GM18507 (cell line): ENCODE data around the gene RAB20.
"Not testable (repeated sequence)": the region's sequence is repeated elsewhere in the genome, so short reads cannot be mapped to it uniquely, and the experiment has no call there.

ENCODE experiments used
- DNase-seq: peaks from one replicate; pipeline ENCODE4 v3.0.0; 2011; ENCODE audit warnings: low read depth; ENCODE audit not compliant: insufficient read length; ENCODE audit errors: extremely low spot score
- FAIRE-seq: peaks from 2 replicates; lab custom pipeline; 2011; peaks lifted over from hg19 to GRCh38; lab: Jason Lieb, UNC

The RAB20 gene

GRCh38 chr13:110576736-110577476, 15.4 kb upstream of the RAB20 start:
- FAIRE-seq: no peak
- no peak for DNase-seq

GRCh38 chr13:110576070-110576394, 14.5 kb upstream of the RAB20 start:
- DNase-seq: no peak
- no peak for FAIRE-seq

- DNase-seq: no peak
Observed at GRCh38 chr13:110575322-110576069, 14.0 kb upstream of the RAB20 start.

GRCh38 chr13:110574161-110574560, 12.6 kb upstream of the RAB20 start:
- FAIRE-seq (no peak), DNase-seq (no peak)

More at GRCh38 chr13:110575322-110576069, 14.0 kb upstream of the RAB20 start:
- FAIRE-seq: peak; percentile 94

- no peak for FAIRE-seq
Observed at GRCh38 chr13:110572778-110573118, 11.2 kb upstream of the RAB20 start.

GRCh38 chr13:110571896-110572777, 10.6 kb upstream of the RAB20 start:
- DNase-seq: no peak
- FAIRE-seq: no peak

More at GRCh38 chr13:110572778-110573118, 11.2 kb upstream of the RAB20 start:
- DNase-seq: no peak

- DNase-seq: no peak
- no peak for FAIRE-seq
Observed at GRCh38 chr13:110570886-110571285, 9.4 kb upstream of the RAB20 start.

GRCh38 chr13:110569962-110570361, 8.4 kb upstream of the RAB20 start:
- not testable (repeated sequence) for DNase-seq, FAIRE-seq

- DNase-seq (no peak), FAIRE-seq (no peak)
Observed at GRCh38 chr13:110568612-110569011, 7.1 kb upstream of the RAB20 start.

GRCh38 chr13:110566171-110566570, 4.6 kb upstream of the RAB20 start:
- no peak for DNase-seq
- no peak for FAIRE-seq

GRCh38 chr13:110565296-110565695, 3.8 kb upstream of the RAB20 start:
- DNase-seq: no peak
- FAIRE-seq: no peak

- DNase-seq (no peak), FAIRE-seq (no peak)
Observed at GRCh38 chr13:110564472-110564985, 3.0 kb upstream of the RAB20 start.

GRCh38 chr13:110563463-110563774, 1.9 kb upstream of the RAB20 start:
- FAIRE-seq (no peak), DNase-seq (no peak)

- DNase-seq (no peak), FAIRE-seq (no peak)
Observed at GRCh38 chr13:110562696-110563462, 1.4 kb upstream of the RAB20 start.

GRCh38 chr13:110562036-110562597, 595 bp upstream of the RAB20 start:
- DNase-seq: no peak
- peak; percentile 86 for FAIRE-seq

GRCh38 chr13:110560601-110561343, 750 bp downstream of the RAB20 start:
- FAIRE-seq: peak; percentile 21
- no peak for DNase-seq

GRCh38 chr13:110559986-110560385, 1.5 kb downstream of the RAB20 start:
- DNase-seq (no peak), FAIRE-seq (no peak)

- no peak for FAIRE-seq
- DNase-seq: no peak
Observed at GRCh38 chr13:110559429-110559943, 2.0 kb downstream of the RAB20 start.
